Stimulated activated CD8-positive, alpha-beta memory T cell treated with anti-CD3 and anti-CD28 coated beads, Interleukin-7, amount 100 ng/mL, for 4 hours (primary cell): ENCODE data around the gene MAGEB17.
"Not testable (repeated sequence)": the region's sequence is repeated elsewhere in the genome, so short reads cannot be mapped to it uniquely, and the experiment has no call there.

Experiments
- DNase-seq, 2 donors: peaks; one replicate each; pipeline ENCODE4 v3.0.0-alpha.2; 2020; ENCODE audit warnings: low read depth in 2 of 2

The MAGEB17 gene

DNA sequence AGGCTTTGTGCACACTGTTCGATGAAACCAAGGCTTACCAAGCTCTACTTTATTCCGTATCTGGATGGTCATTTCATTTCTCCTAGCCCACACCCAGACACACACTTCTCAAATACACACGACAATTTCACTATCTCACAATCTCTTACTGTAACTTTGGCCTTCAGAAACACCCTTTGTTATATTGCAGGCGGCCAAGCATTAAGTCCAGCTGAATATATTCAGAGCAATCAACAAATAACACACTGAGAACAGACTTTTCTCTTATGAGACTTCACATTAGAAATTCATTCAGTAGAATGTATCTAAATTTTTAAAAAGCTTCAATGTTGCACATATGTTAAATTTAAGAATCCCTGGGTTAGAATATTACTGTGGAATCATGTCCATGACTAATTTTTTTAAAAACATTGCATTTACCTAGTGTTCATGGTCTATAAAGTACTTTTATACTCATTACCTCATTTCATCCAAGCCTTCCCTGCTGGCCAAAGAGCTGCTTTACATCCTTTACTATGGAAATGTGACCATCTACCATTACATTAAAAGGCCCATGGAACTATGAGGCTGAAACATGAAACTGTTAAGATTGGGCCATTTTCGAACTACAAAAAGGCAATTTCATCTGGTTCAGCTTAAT lies 10.5 kb upstream of the MAGEB17 start:
- no peak for DNase-seq

DNA sequence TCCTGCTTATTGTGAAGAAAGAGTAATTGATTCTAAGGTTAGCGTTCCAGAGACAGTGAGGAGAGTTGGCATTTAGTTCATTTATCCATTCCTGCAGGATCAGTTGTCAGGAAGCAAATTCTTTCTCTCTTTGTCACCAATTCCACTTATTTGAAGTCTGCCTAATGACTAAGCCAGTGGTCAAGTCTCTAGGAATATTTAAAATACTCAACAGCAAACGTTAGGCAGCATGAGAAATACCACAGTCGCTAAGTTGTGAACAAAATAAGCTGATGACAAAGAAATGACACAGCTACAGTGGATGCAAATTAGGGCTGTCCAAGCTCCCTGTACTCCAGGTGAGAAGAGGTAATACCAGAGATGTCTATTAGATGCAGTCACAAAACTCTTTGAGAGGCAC lies 6.6 kb upstream of the MAGEB17 start:
- no peak for DNase-seq

DNA sequence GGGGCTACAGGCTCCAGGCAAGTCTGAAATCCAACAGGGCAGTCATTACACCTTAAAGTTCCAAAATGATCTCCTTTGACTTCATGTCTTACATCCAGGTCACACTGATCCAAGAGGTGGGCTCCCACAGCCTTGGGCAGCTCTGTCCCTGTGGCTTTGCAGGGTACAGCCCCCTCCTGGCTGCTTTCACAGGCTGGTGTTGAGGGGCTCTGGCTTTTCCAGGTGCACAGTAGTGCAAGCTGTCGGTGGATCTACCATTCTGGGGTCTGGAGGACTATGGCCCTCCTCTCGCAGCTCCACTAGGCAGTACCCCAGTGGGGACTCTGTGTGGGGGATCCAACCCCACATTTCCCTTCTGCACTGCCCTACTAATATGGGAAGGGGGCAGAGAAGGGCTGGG lies 6.1 kb upstream of the MAGEB17 start:
- not testable (repeated sequence) for DNase-seq

DNA sequence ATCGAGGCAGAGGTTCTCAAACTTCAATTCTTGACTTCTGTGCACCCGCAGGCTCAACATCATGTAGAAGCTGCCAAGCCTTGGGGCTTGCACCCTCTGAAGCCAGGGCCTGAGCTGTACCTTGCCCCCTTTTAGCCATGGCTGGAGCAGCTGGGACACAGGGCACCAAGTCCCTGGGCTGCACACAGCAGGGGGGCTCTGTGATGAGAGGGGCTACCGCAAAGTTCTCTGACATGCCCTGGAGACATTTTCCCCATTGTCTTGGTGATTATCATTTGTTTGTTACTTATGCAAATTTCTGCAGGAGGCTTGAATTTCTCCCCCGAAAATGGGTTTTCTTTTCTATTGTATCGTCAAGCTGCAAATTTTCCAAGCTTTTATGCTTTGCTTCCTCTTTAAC lies 4.9 kb upstream of the MAGEB17 start:
- DNase-seq: no peak

DNA sequence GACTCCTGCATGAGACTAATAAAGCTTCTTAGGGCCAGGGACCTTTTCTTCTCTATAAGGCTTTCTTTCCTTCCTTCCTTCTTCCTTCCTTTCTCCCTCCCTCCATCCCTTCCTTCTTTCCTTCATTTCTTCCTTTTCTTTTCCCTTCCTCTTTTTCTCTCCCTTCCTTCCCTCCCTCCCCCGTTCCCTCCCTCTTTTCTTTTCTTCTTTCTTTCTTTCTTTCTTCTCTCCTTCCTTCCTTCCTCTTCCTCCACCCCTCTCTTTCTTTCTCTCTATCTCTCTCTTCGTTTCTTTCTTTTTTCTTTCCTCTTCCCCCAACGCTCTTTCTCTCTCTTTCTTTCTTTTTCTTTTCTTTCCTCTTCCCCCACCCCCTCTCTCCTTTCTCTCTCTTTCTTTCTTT lies 2.5 kb upstream of the MAGEB17 start:
- no peak for DNase-seq

DNA sequence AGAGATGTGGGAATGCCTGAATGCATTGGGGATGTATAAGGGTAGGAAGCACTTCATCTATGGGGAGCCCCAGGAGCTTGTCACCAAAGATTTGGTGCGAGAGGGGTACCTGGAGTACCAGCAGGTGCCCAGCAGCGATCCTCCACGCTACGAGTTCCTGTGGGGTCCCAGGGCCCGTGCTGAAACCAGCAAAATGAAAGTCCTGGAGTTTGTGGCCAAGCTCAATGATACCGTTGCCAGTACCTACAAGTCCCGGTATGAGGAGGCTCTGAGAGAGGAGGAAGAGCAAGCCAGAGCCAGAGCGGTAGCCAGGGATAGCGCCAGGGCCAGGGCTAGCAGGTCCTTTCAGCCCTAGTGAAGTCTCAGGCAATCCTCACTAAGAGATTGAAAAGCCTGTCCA lies 3.8 kb downstream of the MAGEB17 start:
- no peak for DNase-seq

DNA sequence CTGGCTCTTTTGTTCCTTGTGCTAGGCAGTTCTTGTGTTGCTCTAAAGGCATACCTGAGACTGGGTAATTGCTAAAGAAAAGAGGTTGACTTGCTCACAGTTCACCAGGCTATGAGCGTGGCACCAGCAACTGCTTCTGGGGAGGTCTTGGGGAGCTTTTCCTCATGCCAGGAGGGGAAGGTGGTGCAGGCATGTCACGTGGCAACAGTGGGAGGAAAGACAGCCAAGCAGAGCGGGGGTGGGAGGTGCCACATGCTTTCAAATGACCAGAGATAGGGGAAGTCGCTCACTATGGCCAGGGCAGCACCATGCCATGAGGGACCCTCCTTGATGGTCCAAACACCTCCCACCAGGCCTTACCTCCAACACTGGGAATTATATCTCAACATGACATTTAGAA lies 4.7 kb downstream of the MAGEB17 start:
- DNase-seq: no peak

DNA sequence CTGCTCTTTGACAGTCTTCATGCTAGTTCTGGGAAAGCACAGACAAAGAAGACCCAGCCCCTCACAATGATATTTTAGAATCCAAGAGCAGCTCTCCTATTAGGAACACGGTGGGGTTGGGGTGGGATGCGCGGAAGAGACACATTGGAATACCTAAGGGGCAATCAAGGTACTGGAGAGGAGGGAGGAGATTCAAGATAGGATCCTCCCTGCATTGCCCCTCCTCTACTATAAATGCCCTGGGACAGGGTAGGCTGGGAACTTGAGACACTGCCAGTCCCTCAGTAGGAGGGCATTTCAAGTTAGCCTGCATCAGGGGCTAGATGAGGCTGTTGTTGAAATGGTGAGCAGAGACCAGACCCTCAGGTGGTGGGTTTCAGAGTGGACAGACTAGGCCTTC lies 5.1 kb downstream of the MAGEB17 start:
- no peak for DNase-seq

DNA sequence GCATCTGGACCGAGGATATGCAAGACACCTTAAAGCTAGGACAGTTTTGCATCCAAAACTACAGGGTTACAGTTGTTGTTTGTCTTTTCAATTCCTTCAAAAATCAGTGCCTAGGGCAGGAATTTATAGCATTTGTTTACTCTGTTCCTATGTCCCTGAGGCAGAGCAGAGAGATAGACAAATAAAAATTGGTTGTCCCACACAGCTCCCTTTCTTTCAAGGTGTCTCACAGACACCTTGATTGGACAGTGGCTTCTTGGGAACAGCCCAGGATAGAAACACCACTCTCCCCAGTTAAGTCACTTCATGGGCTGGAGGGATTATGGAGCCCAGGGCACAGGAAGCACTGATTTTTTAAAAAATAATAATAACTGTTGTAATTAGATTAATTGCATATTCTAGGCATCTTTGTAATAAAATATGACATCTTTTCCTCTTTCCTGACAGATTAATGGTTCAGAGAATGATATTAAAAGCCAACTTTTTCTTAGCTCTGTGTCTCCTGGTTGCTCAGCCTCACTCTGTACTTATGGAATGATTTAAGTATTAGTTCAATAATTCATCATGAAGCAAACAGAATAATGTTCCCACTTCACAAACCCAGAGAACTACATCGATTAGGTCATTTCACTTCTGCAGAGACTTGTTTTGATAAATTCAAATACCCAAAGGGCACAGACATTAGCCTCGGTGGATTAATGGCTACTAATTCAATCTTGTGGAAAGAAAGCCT lies 8.2 kb downstream of the MAGEB17 start:
- DNase-seq: no peak

DNA sequence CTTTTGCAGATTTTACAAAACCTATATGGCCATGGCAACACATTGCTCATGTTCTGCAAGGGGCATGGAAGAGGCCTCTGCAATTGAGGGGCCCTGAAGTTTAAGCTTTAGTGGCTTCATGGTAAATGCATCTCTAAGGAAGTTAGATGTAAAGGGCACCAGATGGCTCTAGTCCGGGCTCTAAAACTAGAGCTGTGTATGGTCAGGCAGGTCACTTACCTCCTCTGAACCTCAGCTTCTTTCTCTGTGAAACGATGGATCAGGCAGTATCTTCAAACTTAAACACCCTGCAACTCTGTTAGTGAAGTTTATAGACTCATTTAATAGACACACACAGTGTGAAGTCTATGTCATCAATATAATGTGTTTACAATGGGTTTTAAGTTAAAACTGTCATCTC lies 10.0 kb downstream of the MAGEB17 start:
- DNase-seq: no peak

DNA sequence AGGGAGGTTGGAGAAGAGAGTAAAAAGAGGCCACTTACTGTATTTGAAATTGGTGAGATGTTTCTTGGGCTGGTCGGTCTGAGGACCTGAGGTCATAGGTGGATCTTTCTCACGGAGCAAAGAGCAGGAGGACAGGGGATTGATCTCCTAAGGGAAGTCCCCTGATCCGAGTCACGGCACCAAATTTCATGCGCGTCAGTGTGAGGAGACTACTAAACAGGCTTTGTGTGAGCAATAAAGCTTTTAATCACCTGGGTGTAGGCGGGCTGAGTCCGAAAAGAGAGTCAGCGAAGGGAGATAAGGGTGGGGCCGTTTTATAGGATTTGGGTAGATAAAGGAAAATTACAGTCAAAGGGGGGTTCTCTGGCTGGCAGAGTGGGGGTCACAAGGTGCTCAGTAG lies 16.6 kb downstream of the MAGEB17 start:
- not testable (repeated sequence) for DNase-seq

DNA sequence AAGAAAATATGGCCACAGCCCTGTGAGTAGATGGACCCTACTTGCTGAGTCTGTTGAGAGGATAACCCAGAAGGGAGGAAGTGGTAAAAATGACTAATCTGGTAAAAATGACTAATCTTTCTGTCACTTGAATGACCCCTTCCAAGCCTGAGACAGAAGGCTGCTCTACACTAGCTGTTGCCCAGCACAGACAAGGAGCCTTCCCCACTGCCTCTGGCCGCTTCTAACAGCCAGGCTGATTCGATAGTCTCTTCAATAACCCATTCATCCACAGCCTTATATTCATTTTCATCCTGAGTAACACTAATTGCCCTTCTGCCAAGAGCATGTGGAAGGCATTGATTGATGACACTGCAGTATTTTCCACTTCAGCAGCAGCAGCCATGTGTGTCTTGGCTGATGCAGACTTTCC lies 18.4 kb downstream of the MAGEB17 start:
- DNase-seq: no peak

DNA sequence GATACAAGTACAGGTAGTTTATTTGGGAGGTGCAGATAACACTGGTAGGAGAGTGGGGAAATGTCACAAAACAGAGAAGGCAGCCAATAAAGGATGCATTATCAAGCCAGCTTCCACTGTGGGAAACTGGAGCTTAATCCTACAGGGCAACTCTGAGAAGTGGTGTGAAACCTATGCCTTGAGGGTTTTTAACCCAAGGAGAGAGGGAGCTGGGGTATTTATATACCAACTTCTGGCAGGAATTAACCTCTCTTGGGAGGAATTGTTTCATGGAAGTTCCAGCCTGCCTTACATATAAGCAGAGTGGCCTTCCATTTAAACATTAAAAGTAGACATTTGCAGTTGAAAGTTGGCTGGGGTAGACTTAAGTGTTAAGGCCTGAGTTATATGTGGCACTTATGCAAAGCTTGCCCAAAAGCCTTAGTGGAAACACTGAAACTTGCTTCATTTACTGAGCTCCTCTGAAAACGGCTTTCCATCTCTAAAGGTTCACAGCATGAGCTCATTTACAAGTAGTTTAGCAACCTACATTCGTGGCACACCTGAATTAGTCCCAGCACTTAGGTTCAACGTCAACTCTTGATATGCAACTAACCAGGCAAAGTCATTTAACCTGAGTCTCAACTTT lies 19.2 kb downstream of the MAGEB17 start:
- DNase-seq: no peak

DNA sequence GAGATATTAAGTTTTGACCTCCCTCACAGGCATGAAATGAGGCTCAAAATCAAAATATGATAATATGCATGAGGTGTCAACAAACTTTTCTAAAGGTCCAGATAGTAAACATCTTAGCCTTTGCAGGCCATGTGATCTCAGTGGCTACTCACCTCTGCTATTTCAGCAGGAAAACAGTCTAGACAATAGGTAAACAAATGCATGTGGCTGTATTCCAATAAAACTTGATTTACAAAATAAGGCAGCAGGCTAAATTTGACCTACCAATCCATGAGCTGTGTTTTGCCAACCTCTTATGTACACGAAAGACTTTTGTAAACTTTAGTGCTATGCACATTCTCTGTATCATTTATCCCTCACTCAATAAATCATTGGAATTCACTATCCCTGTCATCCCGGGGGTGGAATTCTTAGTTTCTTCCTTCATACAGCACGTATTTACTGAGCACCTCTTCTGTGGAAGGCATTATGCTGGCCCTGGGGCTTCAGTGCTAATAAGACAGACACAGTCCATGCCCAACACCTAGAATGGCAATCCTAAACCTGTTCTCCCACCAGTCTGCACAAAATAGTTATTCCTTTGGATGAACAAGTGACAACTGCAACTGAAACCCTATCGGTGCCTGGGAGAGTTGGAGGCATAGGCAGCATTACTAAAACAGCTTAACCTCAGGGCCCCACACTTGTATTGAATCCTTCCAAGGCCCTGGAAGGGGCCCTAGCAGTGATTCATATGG lies 19.9 kb downstream of the MAGEB17 start:
- DNase-seq: no peak

DNA sequence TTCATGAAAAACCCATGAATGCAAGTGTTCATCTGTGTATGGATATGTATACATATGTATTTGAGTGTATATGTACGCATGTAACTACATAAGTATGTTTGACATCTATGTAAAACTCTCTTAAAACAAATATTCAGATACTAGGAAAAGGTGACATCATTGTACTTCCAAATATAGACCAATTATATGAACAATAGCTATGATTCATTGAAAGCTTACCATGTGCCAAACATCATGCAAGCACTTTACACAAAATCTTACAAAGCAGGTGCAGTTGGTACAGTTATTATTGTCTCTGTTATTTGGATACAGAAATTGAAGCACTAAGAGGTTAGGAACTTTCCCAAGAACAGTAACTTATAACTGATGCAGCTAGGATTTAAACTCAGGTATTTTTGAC lies 21.4 kb downstream of the MAGEB17 start:
- no peak for DNase-seq

DNA sequence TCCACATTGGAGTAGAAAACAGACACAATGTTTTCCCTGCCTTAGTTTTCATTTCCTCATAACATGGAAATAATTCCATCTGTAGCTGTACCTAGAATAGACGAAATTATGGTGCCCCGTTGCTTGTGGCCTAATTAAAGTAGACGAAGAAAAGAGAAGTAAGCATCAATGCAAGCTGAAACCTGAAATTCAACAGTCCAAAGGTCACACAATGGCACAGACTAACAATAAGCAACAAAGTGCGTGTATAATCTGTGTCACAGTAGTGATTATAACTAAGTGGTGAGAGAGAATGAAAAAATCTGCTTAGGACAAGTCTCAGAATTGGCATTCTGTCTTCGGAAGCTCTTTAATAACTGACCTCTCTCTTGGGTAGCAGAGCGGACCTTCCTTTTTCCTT lies 24.3 kb downstream of the MAGEB17 start:
- no peak for DNase-seq

DNA sequence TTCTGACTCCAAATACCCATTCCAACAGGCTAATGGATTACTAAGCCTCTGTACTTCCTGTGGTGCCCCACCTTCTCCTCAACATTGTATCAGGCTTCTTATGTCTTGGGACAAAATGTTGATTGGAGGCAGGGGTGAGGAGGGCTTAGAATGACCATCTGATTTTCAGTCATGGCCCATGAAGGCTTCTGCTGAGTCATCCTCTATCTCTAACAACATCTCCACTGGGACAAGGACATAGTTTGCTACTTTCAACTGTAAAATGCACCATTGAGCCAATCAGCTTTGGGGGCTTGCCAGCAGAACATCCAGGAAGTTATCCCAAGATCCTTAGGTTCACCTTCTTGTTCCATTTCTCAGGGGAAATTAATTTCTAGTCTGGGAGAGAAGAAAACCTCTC lies 29.5 kb downstream of the MAGEB17 start:
- no peak for DNase-seq

DNA sequence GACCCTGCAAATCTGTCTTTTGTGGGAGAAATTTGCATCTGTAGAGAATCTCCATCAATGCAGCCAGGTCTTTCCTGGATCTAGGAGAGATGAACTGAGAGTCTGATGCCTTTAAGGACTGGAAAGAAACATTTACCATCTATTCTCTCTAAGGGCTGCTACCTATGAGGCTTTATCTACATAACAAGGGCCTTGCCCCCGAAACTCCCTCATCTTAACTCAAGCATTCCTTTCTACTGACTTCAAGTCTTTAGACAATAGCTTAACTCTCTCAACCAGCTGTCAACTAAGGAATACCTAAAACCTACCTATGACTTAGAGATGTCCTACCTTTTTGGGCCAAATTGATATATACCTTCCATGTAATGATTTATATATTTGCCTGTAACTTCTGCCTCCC lies 32.1 kb downstream of the MAGEB17 start:
- no peak for DNase-seq

DNA sequence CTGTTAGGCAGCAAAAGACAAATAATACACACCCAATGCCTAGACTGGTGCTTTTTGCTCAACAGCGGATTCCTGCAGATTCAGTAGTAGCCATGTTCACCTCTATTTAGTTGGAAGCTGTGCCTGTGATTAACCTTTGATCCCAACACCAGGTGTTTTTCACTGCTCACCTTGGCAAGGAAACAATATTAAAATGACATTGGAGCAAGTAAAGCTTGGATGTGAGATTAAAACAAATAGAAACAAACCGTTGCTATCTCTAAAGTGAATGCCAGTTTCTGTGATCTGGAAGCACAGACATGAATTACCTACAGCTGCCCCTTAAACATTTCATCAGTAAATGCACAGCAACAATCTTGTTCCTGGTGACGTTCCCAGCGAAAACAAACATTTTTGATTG lies 35.7 kb downstream of the MAGEB17 start:
- DNase-seq: no peak

DNA sequence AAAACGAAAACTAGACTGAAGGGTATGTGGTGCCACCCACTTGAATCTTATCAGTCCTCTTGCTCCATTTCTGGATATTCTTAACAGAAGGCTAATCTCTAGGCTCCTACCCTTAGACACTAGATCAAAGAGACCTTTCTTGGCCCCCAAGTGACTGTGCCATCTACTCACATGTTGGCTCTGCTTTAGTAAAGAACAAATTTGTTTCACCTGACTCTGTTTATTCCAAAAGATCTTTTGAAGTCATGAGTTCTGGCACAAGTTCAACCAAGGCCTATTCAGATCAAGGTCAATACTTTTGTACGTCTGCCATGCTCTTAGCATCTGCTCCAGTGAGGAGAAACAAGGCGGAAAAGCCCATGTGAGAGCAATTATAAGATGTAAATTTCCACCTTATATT lies 37.3 kb downstream of the MAGEB17 start:
- DNase-seq: no peak

DNA sequence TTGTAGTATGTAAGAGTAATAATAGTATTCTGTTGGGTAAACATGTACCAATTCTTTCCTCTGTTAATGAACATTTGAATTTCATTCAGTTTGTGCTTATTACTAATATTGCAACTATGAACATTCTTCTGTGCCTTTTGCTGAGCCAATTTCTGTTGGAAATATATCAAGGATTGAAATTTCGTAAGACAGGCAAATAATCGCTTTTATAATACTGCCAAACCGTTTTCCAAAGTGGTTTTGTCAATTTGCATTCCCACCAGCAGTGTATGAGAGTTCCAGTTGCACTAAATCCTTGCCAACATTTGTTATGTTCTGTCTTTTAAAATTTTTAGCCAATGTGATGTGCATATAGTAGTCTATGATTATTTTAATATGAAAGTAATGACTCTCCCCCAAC lies 38.6 kb downstream of the MAGEB17 start:
- no peak for DNase-seq

DNA sequence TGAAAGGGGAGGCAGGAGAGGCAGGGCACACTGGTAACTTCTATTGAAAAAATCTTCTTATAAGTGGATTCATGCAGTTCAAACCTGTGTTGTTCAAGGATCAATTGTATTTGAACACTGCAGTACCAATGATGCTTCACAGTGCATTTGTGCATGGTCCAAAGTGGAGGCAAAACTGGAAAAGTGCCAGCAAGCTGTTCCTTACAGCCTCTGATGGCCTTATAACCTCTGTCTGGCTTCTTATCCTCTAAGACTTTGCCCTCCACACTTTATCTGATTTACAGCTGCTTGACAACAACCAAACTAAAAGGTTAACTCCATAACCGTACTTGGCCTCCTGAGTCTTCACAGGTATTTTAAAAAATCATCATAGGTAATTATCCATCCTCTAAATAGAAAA lies 40.4 kb downstream of the MAGEB17 start:
- DNase-seq: no peak

DNA sequence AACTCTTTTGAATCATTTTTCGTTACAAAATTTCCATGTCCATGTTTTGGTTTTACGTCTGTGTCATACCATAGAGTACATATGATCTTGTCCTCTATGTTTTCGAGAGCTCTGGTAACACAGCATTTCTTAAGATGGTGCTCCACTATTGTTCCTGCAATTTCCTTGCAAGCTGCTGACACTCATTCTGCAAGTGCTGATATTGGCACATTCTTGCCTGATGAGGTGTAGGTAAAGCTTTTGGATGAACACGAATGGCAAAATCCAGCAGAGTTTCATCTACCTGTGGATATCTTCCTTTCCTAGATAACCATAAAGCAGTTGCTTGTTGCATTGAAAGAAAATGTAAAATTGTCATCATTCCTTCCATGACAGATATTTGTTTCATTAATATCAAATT lies 41.3 kb downstream of the MAGEB17 start:
- no peak for DNase-seq
